Astrocyte of the cerebellum (primary cell): Measurements from ENCODE around the gene ARMC12.
"Not testable (repeated sequence)": the region's sequence is repeated elsewhere in the genome, so short reads cannot be mapped to it uniquely, and the experiment has no call there.

Source experiments
- DNase-seq: peaks from one replicate; pipeline ENCODE4 v3.0.0-alpha.2; 2011; ENCODE audit warnings: low read depth
- H3K4me3 ChIP-seq: 2 replicates; pipeline ENCODE4 v1.5.1; 2011; ENCODE audit warnings: mild to moderate bottlenecking, low read depth, low read length, moderate library complexity
- in situ Hi-C: cut with HindIII; loops from 2 replicates; pipeline ENCODE4 v1.10.0; 2017; ENCODE audit warnings: low sequenced_read_pairs
- TF ChIP-seq, protein P1 (sequence below): IDR thresholded peaks from 2 replicates; pipeline ENCODE4 v1.5.1; 2012; ENCODE audit warnings: low read length, low read depth, moderate library complexity, mild to moderate bottlenecking; ENCODE audit errors: missing control alignments

ARMC12 gene

DNA sequence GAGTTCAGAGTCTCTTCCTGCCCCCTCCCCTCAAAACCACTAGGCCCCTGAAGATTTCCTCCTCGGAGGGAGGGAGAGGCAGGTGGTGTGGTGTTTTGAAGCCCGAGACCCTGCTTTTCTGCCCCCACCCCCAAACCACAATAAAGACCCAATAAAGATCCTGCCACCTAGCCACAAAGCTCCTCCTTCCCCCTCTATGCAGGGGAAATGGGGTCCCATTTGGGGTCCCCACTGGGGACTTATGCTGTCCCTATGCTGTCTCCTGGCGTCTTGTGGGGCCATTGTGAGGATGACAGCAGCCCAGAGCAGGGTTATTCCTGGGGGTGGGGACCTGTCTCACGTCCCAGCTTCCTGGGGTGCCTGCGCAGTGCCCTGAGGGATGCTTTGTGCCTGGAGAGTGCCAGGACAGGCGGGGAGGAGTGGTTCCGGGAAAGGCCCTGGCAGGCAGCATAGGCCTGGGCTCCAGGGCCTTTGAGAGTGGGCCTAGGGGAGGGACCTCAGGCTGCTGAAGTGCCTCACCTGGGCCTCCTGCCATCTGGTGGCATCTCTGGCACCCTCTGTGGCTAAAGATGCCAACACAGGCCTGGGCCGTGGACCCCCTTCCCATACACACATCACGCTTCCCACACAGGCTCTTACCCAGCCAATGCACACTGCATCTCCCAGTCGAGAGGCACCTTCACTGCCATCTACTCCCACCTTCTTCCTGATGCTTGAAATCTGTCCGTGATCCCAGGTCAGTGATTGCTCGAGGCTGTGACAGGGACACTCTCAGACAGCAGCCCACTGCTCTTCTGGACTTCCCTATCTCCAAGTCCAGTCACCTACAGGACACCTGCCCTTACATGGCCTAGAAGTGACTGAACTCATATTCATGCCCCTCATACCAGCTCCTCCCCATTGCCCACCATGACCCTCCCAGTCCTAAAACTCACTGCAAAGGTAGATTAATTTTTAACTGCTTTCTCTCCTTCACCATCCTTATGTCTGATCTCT lies 7.9 kb upstream of the ARMC12 start:
- in situ Hi-C loops: no loop called here
- no peak overlapping the region for H3K4me3 ChIP-seq
- TF ChIP-seq, protein P1, sequence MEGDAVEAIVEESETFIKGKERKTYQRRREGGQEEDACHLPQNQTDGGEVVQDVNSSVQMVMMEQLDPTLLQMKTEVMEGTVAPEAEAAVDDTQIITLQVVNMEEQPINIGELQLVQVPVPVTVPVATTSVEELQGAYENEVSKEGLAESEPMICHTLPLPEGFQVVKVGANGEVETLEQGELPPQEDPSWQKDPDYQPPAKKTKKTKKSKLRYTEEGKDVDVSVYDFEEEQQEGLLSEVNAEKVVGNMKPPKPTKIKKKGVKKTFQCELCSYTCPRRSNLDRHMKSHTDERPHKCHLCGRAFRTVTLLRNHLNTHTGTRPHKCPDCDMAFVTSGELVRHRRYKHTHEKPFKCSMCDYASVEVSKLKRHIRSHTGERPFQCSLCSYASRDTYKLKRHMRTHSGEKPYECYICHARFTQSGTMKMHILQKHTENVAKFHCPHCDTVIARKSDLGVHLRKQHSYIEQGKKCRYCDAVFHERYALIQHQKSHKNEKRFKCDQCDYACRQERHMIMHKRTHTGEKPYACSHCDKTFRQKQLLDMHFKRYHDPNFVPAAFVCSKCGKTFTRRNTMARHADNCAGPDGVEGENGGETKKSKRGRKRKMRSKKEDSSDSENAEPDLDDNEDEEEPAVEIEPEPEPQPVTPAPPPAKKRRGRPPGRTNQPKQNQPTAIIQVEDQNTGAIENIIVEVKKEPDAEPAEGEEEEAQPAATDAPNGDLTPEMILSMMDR: no peak
- no peak for DNase-seq

DNA sequence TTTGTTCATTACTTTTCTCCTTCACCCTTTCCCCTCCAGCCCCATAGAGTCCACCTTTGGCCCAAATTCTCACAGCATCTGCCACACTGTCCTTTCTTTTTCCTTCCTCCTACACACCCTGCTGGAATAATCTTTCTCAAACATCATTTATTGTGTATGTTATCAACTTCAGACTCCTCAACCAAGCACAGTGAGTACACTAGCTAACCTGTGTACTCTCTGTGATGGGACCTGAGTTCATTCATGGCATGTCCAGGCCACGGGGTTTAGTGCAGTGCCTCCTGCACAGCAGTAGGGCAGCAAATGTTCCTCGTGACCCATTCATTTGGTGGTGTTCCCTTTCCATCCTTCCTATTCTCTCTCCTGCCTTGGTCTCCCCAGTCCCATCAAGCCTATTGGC lies 7.1 kb upstream of the ARMC12 start:
- no peak overlapping the region for H3K4me3 ChIP-seq
- DNase-seq: no peak
- in situ Hi-C loops: no loop called here
- TF ChIP-seq, protein P1: no peak

DNA sequence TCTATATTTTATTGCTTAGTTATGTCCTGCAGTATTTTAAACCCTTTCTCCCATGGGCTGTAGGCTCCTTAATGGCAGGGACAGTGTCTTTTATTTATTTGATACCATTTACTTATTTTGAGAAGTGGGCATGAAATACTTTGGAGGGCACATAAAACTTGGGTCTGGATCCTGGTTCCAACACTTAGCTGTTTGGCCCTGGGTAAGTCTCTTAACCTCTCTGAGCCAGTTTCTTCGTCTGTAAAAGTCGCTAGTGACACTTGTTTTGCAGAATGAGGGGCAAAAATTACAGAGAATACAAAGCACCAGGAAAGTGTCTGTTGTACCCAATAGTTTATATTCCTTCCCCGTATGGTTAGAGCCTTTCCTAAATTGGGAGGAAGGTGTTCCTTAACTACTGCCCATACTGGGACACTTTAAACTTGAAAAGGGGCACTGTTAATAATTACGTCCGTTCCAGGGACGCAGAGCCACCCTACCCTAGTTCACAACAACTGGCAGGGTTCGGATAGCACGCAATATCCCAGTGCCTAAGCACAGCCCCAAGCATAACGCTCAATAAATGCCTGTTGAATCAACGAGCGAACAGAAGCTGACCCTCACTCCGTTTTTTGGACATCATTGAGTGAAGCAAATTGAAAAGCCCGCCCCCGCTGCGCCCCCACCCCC lies 6.0 kb upstream of the ARMC12 start:
- DNase-seq: no peak
- no peak overlapping the region for H3K4me3 ChIP-seq
- TF ChIP-seq, protein P1: no peak
- in situ Hi-C loops: no loop called here

DNA sequence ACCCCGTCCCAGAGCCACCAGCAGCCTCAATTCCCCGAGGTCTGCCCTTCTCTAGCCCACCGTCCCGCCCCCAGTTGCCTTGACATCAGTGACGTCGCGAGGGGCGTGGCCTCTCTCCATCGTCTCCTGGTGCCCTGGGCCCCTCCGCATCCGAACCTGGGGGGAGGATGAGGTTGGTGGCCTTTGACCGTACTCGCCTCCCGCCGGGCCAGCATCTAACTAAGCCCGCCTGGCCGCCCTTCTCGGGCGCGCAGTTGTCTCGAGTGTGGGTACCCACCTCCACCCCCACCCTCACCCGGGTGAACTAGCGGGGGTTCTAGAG lies 5.5 kb upstream of the ARMC12 start:
- TF ChIP-seq, protein P1: no peak
- H3K4me3 ChIP-seq: peak overlapping the region; percentile 55
- DNase-seq: no peak
- in situ Hi-C loops: no loop called here

DNA sequence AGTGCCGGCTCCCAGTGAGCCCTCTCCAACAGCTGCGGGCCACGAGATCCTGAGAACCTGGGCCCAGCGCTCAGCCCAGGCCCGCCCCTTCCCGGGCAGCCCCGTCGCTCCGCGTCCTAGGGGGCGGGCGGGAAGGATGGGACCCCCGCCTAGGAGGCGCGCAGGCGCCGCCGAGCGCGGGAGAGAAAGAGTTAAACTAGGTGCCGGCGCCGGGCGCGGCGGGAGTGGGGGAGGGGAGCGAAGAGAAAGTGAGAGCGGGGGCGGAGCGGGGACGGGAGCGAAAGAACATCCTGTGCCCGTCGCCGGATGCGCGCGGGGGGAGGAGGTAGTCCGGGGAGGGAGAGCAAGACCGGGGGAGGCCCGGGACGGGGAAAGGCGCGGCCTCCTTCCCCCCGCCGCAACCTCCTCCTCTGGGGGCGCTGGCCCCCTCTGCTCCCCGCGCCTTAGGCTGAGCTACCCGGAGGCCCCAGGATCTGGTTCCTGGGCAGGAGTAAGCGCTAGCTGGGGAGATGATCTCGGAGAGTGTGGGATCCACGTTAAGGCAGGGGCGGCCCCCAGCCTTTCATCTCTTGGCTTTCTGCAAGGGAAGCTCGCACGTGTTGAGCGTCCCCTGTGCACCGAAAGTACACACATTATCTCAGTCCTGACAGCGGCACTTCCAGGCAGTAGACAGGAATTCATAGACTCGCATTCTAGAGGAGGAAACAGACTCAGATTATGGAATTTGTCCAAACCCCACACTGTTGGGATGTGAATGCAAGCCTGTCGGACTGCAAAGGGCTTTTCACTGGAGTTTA lies 4.9 kb upstream of the ARMC12 start:
- DNase-seq: peak; percentile 91
- peak overlapping the region; percentile 55 for H3K4me3 ChIP-seq
- TF ChIP-seq, protein P1: no peak
- in situ Hi-C loops: no loop called here

DNA sequence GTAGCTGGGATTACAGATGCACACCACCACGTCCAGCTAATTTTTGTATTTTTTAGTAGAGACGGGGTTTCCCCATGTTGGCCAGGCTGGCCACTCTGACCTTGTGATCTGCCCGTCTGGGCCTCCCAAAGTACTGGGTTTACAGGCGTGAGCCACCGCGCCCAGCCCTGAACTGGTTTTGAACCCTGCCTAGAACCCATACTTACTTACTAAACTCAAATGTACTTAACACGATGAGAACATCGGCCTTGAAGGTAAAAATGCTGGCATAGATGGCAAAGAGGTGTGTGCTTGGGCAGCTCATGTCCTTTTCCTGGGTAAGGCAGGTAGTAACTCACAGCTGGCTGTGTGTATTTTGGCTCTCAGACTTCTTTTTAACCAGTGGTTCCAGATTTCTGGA lies 3.2 kb upstream of the ARMC12 start:
- TF ChIP-seq, protein P1: no peak
- no peak for DNase-seq
- no peak overlapping the region for H3K4me3 ChIP-seq
- in situ Hi-C loops: no loop called here

DNA sequence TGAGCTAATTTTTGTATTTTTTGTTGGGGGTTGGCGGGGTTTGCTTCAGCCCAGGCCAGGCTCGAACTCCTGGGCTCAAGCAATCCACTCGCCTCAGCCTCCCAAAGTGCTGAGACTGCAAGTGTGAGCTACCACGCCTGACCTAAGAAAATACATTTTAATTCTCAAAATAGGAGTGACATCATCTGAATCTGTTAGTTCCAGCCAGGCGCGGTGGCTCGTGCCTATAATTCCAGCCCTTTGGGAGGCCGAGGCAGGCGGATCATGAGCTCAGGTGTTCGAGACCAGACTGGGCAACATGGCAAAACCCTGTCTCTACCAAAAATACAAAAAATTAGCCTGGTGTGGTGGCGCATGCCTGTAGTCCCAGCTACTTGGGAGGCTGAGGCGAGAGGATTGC lies 2.5 kb upstream of the ARMC12 start:
- H3K4me3 ChIP-seq, DNase-seq, in situ Hi-C loops: not testable (repeated sequence)
